Breast epithelium (tissue), 4 donors: ENCODE measurements around the gene MARCHF11. TPM values are rescaled to one million over a fixed set of nuclear protein-coding genes. Genes with fewer than 3 reads are reported as not detected.

Experiments
- DNase-seq, 2 donors: peaks; one replicate each; pipeline ENCODE4 v3.0.0-alpha.2; 2019; ENCODE audit warnings: low spot score in 2 of 2
- H3K27ac ChIP-seq, 2 donors: fragments of 200-600 bp; sonication (generic) in 1 of 2; one replicate each; pipeline ENCODE4 v1.5.1; 2016 to 2019; ENCODE audit warnings: mild to moderate bottlenecking in 1 of 2
- H3K27me3 ChIP-seq, 2 donors: fragments of 200-600 bp; sonication (generic) in 1 of 2; one replicate each; pipeline versions ENCODE4 v1.5.1 to v1.6.0; 2017 to 2019; ENCODE audit warnings: control low read depth in 1 of 2, mild to moderate bottlenecking in 1 of 2
- H3K36me3 ChIP-seq: fragments of 200-600 bp; one replicate; pipeline ENCODE4 v1.5.1; 2019
- H3K4me1 ChIP-seq, 2 donors: fragments of 200-600 bp; sonication (generic); one replicate each; pipeline ENCODE4 v1.5.1; 2016 to 2019; ENCODE audit warnings: control low read depth in 1 of 2
- H3K4me3 ChIP-seq, 3 donors: fragments of 200-600 bp; sonication (generic); 1 replicate in 2 of 3; 2 replicates in 1 of 3; pipeline ENCODE4 v1.5.1; 2016 to 2019; ENCODE audit warnings: mild to moderate bottlenecking in 3 of 3, moderate library complexity in 2 of 3
- H3K9me3 ChIP-seq, 2 donors: fragments of 200-600 bp; sonication (generic) in 1 of 2; one replicate each; pipeline ENCODE4 v1.5.1; 2016 to 2019; ENCODE audit warnings: control low read depth in 1 of 2
- POLR2A ChIP-seq: fragments of 450-650 bp; IDR thresholded peaks from one replicate; pipeline ENCODE4 v1.6.1; 2016; ENCODE audit warnings: antibody characterized with exemption, mild to moderate bottlenecking, moderate library complexity
- POLR2AphosphoS5 ChIP-seq, 3 donors: sonication (generic); formaldehyde crosslinking; IDR thresholded peaks; one replicate each; pipeline ENCODE4 v1.6.1; 2017; ENCODE audit warnings: antibody characterized with exemption in 3 of 3
- intact Hi-C: fragments of 100-400 bp; cut with DNase I; formaldehyde crosslinking; loops from one replicate; pipeline ENCODE4 v1.15.1; 2023; ENCODE audit warnings: low total_unique reads
- total RNA-seq, 3 donors: library from RNA; depleted of rRNA; stranded (reverse); fragments of >200 nt; gene quantifications; one replicate each; pipeline ENCODE4 v1.1.0, GENCODE V29; 2016
- TF ChIP-seq, protein P1 (sequence below), 3 donors: fragments of 450-650 bp; IDR thresholded peaks; one replicate each; pipeline ENCODE4 v1.5.1; 2016 to 2017; ENCODE audit warnings: antibody characterized with exemption in 3 of 3, mild to moderate bottlenecking in 3 of 3, moderate library complexity in 3 of 3

Gene MARCHF11
- total RNA-seq, 3 donors from 2014 or later, result not detected

DNA sequence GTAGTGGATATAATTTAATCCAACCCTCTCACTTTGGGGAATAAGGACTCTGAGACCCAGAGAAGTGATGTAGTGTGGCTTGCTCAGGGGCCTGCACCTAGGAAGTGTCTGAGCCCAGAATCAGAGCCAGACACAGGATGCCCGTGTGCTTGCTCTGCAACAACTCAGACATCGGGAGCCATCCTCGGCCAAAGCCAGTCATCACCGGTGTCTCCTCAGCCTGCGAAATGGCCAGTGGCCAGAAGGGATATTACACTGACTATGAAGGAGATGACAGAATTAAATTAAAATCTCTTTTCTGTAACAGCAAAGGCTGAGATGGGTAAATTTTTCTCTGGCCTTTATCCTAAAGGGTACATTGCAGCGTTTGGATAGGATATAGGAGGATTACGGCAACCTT is 102.9 kb downstream of the MARCHF11 start:
- Histone ChIP-seq H3K27me3 (peaks cover 0 to 3% of the 10 kb centered on the region in 2 donors), H3K27ac (no peak overlapping the region), H3K36me3 (no peaks in the 10 kb centered on the region), H3K4me1 (no peaks in the 10 kb centered on the region), H3K9me3 (no peaks in the 10 kb centered on the region), H3K4me3 (no peak overlapping the region)
- TF ChIP-seq POLR2AphosphoS5 (IDR thresholded peaks at IDR 0.05) (no peak), POLR2A (no peak)
- TF ChIP-seq, protein P1, sequence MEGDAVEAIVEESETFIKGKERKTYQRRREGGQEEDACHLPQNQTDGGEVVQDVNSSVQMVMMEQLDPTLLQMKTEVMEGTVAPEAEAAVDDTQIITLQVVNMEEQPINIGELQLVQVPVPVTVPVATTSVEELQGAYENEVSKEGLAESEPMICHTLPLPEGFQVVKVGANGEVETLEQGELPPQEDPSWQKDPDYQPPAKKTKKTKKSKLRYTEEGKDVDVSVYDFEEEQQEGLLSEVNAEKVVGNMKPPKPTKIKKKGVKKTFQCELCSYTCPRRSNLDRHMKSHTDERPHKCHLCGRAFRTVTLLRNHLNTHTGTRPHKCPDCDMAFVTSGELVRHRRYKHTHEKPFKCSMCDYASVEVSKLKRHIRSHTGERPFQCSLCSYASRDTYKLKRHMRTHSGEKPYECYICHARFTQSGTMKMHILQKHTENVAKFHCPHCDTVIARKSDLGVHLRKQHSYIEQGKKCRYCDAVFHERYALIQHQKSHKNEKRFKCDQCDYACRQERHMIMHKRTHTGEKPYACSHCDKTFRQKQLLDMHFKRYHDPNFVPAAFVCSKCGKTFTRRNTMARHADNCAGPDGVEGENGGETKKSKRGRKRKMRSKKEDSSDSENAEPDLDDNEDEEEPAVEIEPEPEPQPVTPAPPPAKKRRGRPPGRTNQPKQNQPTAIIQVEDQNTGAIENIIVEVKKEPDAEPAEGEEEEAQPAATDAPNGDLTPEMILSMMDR (IDR thresholded peaks at IDR 0.05), result no peak
- intact Hi-C loops, result no loop called here
- DNase-seq, result no peak

DNA sequence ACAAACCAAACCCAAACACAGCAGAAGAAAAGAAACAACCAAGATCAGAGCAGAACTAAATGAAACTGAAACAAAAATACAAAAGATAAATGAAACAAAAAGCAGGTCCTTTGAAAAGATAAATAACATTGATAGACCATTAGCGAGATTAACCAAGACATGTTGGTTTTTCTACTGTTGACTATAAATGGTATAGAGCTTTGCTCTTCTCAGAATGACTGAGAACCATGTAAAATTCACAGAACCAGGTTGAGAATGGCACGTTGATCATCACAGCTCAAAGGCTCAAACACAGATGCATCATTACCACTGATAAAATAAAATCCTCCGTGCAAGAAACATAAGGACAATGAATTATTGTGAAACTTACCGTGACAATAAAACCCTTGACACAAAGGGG is 105.2 kb downstream of the MARCHF11 start:
- no peaks in the 10 kb centered on the region for H3K27me3 ChIP-seq
- H3K4me1 ChIP-seq, result no peaks in the 10 kb centered on the region
- H3K27ac ChIP-seq, result no peak overlapping the region
- H3K36me3 ChIP-seq, result no peaks in the 10 kb centered on the region
- TF ChIP-seq, protein P1 (IDR thresholded peaks at IDR 0.05), result no peak
- TF ChIP-seq POLR2A (no peak), POLR2AphosphoS5 (IDR thresholded peaks at IDR 0.05) (no peak)
- H3K4me3 ChIP-seq, result no peak overlapping the region
- intact Hi-C loops, result no loop called here
- DNase-seq, result no peak
- H3K9me3 ChIP-seq, result no peaks in the 10 kb centered on the region

DNA sequence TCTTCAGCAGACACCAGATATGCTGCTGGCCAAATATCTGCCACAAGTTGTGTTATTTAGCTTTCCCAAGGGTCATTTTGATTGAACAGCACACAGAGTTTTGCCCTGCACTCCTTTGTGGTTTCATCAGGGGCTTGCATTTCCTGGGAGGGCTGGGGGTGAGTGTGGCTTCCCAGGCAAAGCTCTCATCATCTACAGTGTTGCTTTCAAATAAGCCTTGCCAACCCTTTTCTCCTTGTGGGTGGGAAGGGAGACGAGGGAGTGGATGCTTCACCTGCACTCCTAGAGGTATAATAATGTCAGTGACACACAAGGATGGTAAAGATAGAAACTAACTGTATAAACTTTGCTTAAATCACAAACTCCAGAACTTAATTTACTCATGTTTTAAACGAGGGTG is 107.0 kb downstream of the MARCHF11 start:
- no peaks in the 10 kb centered on the region for H3K36me3 ChIP-seq
- no peaks in the 10 kb centered on the region for H3K27me3 ChIP-seq
- no peaks in the 10 kb centered on the region for H3K9me3 ChIP-seq
- intact Hi-C loops, result no loop called here
- H3K27ac ChIP-seq, result no peak overlapping the region
- no peak for DNase-seq
- TF ChIP-seq POLR2AphosphoS5 (IDR thresholded peaks at IDR 0.05) (no peak), POLR2A (no peak)
- TF ChIP-seq, protein P1 (IDR thresholded peaks at IDR 0.05), result no peak
- H3K4me3 ChIP-seq, result no peak overlapping the region
- H3K4me1 ChIP-seq, result no peaks in the 10 kb centered on the region

DNA sequence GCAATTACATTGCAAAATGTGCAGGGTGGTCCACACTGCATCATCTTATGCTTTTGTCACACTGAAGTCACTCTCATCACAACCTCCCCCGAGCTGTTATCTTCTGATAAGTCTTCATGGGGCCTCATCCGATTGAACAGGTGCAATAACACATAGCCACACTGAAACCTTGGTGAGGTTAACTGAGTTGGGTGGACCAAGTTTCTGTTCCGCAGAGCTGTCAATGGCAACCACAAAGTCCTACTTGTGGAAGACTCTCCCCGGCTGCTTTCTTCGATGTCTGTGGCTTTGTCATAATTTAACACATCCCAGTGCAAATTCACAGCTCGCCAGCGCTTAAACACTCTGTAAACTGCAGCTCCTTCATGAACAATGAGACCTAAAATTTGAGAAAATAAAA is 112.2 kb downstream of the MARCHF11 start:
- Histone ChIP-seq H3K36me3 (no peaks in the 10 kb centered on the region), H3K27me3 (no peaks in the 10 kb centered on the region), H3K4me1 (no peaks in the 10 kb centered on the region), H3K4me3 (no peak overlapping the region), H3K9me3 (no peaks in the 10 kb centered on the region), H3K27ac (no peak overlapping the region)
- no peak for DNase-seq
- intact Hi-C loops, result no loop called here
- TF ChIP-seq POLR2A (no peak), POLR2AphosphoS5 (IDR thresholded peaks at IDR 0.05) (no peak)
- TF ChIP-seq, protein P1 (IDR thresholded peaks at IDR 0.05), result no peak

DNA sequence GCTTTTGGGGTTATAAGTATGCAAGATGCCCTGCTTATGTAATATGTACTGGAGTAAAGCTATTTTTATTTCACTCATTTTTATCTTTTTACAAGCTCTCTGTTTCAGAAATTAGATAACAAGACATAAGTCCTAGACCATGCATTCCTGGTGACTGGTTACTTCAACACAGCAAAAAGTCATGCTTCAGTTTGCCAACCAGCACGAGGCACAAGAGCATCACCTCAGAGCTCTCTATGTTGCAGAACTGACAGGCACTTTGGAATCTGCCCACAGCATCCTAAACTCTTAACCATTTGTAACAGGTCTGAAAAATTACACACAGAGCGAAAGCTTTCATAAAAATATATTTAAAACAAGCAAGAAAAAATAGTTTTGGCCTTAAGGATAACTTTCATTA is 112.8 kb downstream of the MARCHF11 start:
- intact Hi-C loops, result no loop called here
- Histone ChIP-seq H3K9me3 (no peaks in the 10 kb centered on the region), H3K36me3 (no peaks in the 10 kb centered on the region), H3K27ac (no peak overlapping the region), H3K4me3 (no peak overlapping the region), H3K27me3 (no peaks in the 10 kb centered on the region), H3K4me1 (no peaks in the 10 kb centered on the region)
- no peak for DNase-seq
- TF ChIP-seq, protein P1 (IDR thresholded peaks at IDR 0.05), result no peak
- TF ChIP-seq POLR2AphosphoS5 (IDR thresholded peaks at IDR 0.05) (no peak), POLR2A (no peak)
